HG02642 (cell line): ENCODE data around the gene DOHH.
"Not testable (repeated sequence)": the region's sequence is repeated elsewhere in the genome, so short reads cannot be mapped to it uniquely, and the experiment has no call there.

ENCODE experiments used
- ATAC-seq: cut with Tn5 transposase; IDR thresholded peaks from one replicate; pipeline ENCODE4 v1.9.1; 2021; ENCODE audit warnings: mild to moderate bottlenecking; ENCODE audit not compliant: unreplicated experiment, poor library complexity

DOHH gene

DNA sequence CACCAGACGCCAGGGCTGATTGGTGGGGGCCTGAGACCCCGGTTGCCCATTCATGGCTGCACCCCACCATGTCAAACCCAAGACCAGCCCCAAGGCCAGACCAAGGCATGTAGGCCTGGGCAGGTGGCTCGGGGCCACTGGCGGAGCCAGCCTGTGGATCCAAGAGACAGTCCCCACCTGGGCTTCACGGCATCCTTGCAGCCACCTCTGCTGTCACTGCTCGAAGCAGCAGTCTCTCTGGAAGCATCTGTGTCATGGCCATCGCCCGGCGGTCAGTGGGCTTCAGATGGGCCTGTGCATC is 34.7 kb upstream of the DOHH start:
- ATAC-seq, result no peak

DNA sequence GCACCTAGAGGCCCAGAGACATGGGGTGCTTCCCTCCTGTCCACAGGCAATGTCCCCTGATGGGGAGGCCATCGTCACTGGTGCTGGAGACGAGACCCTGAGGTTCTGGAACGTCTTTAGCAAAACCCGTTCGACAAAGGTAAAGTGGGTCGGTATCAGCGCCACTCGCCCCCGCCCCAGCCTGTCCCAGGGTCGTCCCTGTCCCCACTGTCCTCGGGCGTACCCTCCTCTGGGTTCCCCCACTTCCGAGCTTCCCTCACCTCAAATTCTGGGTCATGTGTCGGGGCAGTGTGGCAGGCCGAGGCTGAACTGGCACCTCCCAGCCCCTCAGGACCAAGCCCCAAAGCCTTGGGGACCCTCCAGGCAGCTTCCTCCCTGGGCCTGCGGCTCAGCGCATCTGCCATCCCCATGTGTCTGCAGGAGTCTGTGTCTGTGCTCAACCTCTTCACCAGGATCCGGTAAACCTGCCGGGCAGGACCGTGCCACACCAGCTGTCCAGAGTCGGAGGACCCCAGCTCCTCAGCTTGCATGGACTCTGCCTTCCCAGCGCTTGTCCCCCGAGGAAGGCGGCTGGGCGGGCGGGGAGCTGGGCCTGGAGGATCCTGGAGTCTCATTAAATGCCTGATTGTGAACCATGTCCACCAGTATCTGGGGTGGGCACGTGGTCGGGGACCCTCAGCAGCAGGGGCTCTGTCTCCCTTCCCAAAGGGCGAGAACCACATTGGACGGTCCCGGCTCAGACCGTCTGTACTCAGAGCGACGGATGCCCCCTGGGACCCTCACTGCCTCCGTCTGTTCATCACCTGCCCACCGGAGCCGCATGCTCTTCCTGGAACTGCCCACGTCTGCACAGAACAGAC is 34.1 kb upstream of the DOHH start:
- no peak for ATAC-seq

DNA sequence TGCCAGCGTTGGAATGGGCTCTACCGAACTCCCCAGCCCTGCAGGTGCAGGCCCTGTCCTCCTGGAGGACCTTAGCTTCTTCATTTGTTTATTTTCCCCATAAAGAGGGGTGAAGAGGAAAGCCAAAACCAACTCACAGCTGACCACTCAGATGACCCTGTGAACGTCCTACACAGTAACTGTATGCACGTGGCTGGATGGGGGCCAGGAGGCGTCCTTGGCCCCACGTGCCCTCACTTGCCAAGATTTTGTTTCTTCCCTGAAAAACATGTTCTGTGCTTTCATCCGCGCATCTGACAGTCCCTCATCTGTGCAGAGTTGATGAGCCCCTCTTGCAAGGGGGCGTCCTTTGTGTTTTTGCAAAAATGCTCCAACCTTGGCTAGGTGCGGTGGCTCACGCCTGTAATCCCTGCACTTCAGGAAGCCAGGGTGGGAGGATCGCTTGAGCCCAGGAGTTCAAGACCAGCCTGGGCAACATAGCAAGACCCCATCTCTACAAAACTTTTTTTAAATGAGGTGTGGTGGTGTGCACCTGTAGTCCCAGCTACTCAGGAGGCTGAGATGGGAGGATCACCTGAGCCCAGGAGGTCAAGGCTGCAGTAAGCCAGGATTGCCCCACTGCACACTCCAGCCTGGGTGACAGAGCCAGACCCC is 33.2 kb upstream of the DOHH start:
- no peak for ATAC-seq

DNA sequence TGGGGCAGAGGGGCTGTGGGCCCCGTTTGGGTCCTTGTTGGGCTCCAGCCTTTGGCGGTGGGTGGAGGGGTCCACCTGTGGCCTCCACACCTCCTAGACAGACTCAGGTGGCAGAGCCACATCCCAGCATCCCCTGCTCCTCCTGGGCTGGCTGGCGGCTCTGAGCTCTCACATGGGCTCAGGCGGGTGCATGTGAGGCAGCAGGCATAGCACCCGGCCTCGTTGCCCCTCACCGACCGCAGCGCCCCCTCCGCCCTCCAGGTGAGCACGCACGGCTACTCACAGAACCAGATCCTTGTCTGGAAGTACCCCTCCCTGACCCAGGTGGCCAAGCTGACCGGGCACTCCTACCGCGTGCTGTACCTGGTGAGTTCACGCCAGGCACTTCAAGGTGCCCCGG is 32.6 kb upstream of the DOHH start:
- no peak for ATAC-seq

DNA sequence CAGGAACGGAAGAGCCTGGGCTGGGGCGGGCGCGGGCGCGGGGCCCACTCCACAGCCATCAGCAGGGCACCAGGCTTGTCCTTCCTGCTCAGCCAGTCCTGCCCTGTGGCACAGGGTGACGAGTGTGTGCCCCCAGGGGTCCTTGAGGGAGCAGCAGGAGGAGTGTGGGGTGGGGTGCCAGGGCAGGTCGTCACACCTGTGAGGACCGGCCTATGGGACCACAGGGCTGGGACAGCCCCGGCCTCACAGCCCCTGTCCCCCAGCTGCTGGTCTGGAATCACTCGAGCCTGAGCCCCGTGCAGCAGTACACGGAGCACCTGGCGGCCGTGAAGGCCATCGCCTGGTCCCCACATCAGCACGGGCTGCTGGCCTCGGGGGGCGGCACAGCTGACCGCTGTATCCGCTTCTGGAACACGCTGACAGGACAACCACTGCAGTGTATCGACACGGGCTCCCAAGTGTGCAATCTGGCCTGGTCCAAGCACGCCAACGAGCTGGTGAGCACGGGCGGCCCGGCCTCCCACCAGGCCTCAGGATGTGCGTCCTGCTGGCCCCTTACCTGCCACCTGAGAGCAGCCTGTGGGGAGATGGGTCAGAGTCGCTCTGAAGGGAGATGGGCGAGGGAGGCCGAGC is 31.8 kb upstream of the DOHH start:
- ATAC-seq, result no peak

DNA sequence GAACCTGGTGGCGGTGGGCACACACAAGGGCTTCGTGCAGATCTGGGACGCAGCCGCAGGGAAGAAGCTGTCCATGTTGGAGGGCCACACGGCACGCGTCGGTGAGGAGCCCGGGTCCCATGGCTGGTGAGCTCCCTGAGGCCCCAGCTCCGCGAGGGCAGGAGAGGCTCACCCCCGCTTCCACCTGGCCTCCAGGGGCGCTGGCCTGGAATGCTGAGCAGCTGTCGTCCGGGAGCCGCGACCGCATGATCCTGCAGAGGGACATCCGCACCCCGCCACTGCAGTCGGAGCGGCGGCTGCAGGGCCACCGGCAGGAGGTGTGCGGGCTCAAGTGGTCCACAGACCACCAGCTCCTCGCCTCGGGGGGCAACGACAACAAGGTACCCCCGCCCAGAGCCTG is 31.2 kb upstream of the DOHH start:
- no peak for ATAC-seq

DNA sequence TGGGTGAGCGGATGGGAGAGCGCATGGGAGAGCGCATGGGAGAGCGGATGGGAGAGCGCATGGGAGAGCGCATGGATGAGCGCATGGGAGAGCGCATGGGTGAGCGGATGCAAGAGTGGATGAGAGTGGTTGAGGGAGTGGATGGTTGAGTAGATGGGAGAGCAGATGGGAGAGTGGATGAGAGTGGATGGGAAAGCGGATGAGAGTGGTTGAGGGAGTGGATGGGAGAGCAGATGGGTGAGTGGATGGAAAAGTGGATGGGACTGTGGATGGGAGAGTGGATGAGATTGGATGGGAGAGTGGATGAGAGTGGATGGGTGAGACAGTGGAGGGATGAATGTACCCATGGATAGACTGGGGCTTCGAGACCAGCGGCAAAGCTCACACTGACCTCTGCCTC is 29.9 kb upstream of the DOHH start:
- no peak for ATAC-seq

DNA sequence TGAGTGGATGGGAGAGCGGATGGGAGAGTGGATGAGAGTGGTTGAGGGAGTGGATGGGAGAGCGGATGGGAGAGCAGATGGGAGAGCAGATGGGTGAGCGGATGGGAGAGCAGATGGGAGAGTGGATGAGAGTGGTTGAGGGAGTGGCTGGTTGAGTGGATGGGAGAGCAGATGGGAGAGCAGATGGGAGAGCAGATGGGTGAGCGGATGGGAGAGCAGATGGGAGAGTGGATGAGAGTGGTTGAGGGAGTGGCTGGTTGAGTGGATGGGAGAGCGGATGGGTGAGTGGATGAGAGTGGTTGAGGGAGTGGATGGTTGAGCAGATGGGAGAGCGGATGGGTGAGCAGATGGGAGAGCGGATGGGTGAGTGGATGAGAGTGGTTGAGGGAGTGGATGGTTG is 28.8 kb upstream of the DOHH start:
- ATAC-seq, result not testable (repeated sequence)

DNA sequence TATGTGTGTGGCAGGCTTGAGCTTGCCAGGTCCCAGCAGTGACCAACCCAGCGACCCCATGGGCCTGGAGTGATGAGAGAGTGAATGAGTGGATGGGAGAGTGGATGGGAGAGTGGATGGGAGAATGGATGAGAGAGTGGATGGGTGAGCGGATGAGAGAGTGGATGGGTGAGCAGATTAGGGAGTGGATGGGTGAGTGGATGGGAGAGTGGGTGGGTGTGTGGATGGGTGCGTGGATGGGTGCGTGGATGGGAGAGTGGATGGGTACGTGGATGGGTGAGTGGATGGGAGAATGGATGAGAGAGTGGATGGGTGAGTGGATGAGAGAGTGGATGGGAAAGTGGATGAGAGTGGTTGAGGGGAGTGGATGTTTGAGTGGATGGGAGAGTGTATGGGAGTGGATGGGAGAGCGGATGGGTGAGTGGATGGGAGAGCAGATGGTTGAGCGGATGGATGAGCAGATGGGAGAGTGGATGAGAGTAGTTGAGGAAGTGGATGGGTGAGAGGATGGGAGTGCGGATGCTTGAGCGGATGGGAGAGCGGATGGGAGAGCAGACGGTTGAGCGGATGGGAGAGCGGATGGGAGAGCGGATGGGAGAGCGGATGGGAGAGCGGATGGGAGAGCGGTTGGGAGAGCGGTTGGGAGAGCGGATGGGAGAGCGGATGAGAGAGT is 28.2 kb upstream of the DOHH start:
- ATAC-seq, result no peak

DNA sequence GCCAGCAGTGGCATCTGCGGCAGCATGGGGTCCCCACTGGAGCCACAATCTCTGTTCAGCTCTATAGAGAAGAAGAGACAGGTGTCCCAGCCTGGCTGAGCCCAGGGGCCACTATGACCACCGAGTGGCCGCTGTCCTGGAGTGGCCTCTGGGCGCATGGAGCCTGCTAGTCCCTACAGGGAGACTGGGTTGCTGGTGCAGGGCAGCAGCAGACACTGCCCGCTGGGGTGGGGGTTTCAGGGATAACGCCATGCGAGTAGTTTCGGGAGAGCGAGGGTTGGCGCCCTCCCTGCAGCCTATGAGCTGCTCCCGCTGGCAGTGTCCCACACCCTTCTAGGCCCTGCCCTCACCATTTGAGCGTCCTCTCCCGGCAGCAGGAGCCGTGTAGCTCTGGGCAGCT is 27.6 kb upstream of the DOHH start:
- ATAC-seq, result no peak

DNA sequence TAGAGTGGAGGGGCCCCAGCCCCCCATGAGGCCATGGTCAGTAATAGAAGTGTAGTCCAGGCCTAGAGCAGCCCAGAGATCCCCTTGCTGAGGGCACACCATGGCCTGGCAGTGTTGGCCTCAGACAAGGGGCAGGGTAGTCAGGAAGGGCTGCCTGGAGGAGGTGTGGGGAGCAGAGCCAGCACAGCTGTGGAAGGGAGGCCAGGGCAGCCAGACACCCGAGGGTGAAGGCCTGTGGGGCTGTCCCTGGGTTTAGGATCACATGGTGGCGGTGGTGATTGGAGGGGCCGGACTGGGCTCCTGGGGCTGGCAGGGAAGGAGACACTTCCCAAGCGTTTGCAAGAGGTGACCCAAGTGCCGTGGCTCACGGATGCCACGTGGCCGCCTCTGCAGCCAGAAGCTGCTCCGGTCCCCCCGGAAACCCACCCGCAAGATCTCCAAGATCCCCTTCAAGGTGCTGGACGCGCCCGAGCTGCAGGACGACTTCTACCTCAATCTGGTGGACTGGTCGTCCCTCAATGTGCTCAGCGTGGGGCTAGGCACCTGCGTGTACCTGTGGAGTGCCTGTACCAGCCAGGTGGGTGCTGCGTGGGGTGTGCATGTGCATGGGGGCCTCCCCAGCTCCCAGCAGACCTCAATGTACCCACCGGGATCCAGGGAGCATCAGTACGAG is 26.9 kb upstream of the DOHH start:
- no peak for ATAC-seq

DNA sequence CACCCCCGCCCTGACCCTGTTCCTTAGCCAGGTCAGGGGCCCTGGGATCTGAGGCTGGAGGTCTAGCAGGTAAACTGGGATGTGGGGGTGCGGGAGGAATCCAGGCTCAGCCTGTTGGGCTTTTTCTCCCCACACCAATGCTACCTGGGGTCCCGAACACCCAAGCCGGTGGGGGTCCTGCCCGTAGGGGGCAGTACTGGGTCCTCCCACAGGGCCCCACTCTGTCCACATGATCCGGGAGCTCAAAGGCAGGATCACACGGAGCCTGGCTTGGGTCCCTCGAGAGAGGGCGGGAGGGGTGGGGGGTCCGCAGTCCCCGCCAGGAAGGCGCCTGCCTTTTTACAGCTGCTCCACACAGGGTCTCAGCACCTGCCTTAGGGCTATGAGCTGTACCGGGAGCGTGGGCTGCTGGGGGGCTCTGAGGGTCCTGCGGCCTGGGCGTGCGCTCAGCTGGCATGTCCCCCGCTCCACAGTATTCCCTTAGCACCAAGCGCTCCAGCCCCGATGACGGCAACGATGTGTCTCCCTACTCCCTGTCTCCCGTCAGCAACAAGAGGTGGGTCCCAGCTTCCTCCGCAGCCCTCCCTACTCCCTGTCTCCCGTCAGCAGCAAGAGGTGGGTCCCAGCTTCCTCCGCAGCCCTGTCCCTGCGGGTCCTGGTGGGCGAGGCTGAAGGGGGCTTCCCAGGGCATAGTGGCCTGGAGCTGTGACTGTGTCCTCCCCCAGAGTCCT is 26.2 kb upstream of the DOHH start:
- no peak for ATAC-seq

DNA sequence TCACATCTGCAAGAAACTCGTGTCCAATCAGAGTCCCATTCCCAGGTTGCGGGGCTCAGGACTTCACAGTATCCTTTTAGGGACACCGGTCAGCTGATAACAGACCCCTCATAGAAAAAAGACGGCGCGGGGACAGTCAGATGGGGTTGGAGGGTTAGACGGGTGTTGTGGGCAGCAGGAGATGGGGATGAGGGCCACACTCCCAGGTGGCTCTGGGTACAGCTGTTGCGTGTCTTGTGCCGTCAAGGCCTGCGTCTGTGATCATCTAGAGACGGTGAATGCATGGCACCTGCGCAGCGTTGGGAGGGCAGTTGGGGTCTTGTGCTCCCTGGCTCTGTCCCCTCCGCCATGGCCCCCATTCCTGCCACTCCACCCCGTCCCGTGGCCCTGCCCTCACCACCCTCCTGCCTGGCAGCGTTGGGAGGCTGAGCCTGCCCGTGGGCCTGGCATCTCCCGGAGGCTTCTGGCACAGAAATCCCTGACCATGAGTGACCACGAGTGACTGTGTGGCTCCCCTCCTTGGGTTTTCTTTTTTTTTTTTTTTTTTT is 24.5 kb upstream of the DOHH start:
- ATAC-seq, result no peak

DNA sequence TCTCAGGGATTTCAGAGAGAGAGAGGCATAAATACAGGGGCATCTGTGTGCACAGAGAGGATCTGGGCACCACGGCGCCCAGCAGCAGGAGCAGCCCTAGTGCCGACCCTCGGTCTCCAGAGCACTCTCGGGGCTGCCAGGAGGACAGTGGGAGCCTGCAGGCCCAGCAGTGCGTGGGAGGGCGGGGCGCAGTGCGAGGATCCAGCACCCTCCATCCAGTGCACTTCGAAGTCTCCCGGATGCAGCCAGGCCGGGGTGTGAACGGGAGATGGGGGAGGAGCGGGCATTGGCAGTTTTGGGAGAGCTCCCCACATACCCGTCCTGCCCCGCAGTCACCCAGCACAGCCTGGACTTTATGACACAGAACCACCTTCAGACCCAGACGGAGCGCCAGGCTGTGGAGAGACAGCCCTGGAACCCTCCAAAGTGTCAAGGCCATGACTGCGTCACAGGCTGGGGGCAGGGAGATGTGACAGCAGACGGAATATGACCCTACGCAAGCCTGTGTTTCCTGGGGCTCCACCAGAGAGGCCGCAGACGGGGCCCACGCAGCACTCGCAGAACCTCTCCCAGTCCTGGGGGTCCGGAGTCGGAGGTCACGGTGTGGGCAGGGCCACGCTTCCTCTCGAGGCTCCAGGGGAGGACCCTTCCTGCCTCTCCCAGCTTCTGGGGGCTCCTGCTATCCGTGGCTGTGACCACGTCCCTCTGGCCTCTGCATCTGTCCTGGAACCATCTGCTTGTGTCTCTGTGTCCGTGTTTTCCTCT is 23.8 kb upstream of the DOHH start:
- no peak for ATAC-seq

DNA sequence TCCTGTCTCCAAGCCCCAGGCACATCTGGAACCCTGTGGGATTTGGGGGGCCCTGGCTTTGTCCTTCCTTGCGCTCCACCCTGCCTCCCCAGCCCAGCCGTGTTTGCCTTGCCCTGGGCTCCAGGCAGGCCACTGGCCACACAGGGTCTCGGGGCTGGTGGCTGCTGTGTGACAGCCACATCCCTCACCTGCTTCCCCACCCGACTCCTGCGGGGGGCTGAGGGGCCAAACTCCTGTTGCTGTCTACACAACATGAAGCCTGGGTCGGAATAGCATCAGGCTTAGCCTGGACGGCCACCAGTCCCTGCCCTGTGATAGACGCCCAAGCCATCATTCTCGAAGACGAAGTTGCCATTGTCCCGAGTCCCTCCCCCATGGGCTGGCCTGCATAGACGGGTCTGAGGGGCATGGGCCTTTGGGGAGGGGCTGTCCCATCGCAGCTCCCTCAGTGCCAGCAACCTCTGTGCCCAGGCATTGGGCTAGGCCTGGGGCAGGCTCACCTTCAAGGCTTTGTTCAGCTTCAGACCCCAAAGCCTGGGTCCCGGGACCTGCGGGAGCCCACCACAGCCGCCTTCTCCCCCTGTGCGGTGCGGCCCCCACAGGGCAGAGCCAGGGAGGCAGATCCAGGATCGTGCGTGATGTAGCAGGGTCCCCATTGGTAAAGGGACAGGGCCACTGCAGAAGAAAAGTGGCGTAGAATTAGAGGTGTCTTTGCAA is 23.0 kb upstream of the DOHH start:
- no peak for ATAC-seq

DNA sequence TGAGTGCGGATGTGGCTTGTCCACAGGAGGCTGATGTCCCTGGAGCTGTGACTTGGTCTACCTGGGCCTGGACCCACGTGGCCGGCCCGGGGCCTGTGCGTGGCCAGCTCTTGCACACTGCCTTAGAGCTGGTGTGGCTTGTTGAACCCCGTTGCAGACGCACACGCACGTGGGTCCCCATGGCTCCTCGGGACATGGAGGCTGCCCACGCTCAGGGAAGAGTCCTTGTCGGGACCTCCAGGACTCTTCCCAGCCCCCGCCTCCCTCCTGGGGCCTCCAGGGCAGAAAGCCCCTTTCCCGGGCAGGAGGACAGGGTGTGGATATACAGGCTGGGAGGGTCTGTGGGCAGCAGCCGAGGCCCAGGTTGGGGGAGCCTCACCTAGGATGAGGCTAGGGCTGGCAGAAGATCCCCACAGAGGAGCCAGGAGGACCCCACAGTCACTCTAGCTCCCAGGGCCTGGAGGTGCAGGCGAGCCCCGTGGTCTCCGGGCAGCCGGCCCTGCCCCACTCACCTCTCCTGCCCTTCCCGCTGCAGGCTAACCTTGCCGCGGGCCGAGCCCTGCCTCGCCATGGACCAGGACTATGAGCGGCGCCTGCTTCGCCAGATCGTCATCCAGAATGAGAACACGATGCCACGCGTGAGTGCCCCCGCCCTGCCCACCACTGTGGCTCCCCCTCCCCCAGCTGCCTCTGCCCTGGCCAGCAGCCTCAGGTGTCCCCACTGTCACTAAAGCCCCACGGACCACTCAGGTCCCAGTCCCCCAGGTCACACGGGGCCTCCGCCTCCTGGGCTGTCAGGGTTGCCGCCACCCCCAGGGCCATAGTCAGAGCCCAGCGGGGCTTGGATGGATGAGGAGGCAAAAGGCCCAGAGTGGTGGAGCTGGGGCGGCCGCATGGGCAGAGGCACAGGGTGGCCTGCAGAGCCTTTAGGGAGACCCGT is 22.2 kb upstream of the DOHH start:
- ATAC-seq, result no peak

DNA sequence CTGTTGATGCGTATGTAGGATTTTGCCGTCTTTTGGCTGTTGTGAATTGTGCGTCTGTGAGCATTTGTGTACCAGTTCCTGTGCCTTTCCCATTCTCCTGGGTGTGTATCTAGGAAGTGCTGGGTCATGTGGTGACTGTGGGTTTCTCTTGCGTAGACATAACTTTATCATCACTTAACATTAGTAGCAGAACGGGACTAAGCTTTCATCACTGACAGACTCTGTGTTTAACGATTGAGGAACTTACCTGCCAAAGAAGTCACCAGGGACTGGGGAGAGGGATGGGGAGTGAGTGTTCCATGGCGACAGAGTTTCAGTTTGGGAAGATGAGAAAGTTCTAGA is 20.6 kb upstream of the DOHH start:
- ATAC-seq, result no peak
